DMS153 (cell line): ENCODE measurements around the gene SLK.
A peak's percentile ranks its signal among the peaks of the same experiment; 100 is the strongest.

Experiments used
- DNase-seq: peaks from one replicate; lab custom pipeline; 2025; lab: John Stamatoyannopoulos, UW

SLK gene

GRCh38 chr10:103942866-103943265 is 24.1 kb upstream of the SLK start:
- no peak for DNase-seq

- no peak for DNase-seq
These were observed 19.0 kb upstream of the SLK start for GRCh38 chr10:103947799-103948516.

- no peak for DNase-seq
These were observed 17.2 kb upstream of the SLK start for GRCh38 chr10:103949728-103950127.

GRCh38 chr10:103951183-103951582 is 15.8 kb upstream of the SLK start:
- no peak for DNase-seq

- DNase-seq: peak; percentile 68
These were observed 15.0 kb upstream of the SLK start for GRCh38 chr10:103951942-103952341.

- DNase-seq: no peak
These were observed 12.4 kb upstream of the SLK start for GRCh38 chr10:103954543-103954942.

- no peak for DNase-seq
These were observed 7.9 kb upstream of the SLK start for GRCh38 chr10:103958996-103959395.

GRCh38 chr10:103960103-103960502 is 6.8 kb upstream of the SLK start:
- DNase-seq: no peak

- DNase-seq: no peak
These were observed 620 bp downstream of the SLK start for GRCh38 chr10:103967448-103968071.

GRCh38 chr10:103968441-103969391 is 1.8 kb downstream of the SLK start:
- no peak for DNase-seq

GRCh38 chr10:103969436-103969835 is 2.5 kb downstream of the SLK start:
- no peak for DNase-seq

- DNase-seq: no peak
These were observed 3.1 kb downstream of the SLK start for GRCh38 chr10:103969857-103970627.

- no peak for DNase-seq
These were observed 8.2 kb downstream of the SLK start for GRCh38 chr10:103975169-103975568.

GRCh38 chr10:103977204-103977603 is 10.3 kb downstream of the SLK start:
- DNase-seq: no peak

- no peak for DNase-seq
These were observed 12.6 kb downstream of the SLK start for GRCh38 chr10:103979530-103979929.

- DNase-seq: no peak
These were observed 13.5 kb downstream of the SLK start for GRCh38 chr10:103980288-103980906.

GRCh38 chr10:103982639-103983038 is 15.7 kb downstream of the SLK start:
- no peak for DNase-seq

GRCh38 chr10:103983367-103983911 is 16.5 kb downstream of the SLK start:
- no peak for DNase-seq

- DNase-seq: no peak
These were observed 18.8 kb downstream of the SLK start for GRCh38 chr10:103985726-103986125.

- no peak for DNase-seq
These were observed 19.4 kb downstream of the SLK start for GRCh38 chr10:103986360-103986759.

- no peak for DNase-seq
These were observed 23.2 kb downstream of the SLK start for GRCh38 chr10:103990121-103990520.
